PC-9 (cell line): Measurements from ENCODE around the gene RAB39A.

Source experiments
- EZH2 ChIP-seq: fragments of 200-600 bp; sonication (generic); IDR thresholded peaks from 2 replicates; pipeline ENCODE4 v1.8.0; 2017; ENCODE audit warnings: antibody characterized with exemption, low read depth
- TF ChIP-seq, protein P1 (sequence below): fragments of 200-600 bp; sonication (generic); conservative IDR thresholded peaks from 2 replicates; pipeline ENCODE4 v1.6.1; 2017; ENCODE audit warnings: mixed run types, antibody characterized with exemption, mild to moderate bottlenecking, moderate library complexity

DNA sequence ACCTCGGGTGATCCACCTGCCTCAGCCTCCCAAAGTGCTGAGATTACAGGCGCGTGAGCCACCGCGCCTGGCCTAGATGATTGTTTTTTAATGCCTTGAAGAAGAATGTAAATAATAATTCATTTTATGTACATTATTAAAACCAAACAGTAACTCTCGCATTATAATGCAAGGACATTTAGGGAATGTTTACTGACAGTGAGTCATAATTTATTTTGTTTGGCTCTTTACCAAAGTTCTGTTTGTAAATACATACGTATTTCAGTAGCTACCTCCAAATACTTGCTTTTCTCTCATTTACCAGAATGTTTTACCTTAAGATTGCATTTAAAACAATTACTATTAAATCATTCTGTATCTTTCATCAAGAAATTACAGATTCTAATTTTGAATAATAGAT is 3.0 kb downstream of the RAB39A start:
- TF ChIP-seq EZH2 = no peak
- TF ChIP-seq, protein P1, sequence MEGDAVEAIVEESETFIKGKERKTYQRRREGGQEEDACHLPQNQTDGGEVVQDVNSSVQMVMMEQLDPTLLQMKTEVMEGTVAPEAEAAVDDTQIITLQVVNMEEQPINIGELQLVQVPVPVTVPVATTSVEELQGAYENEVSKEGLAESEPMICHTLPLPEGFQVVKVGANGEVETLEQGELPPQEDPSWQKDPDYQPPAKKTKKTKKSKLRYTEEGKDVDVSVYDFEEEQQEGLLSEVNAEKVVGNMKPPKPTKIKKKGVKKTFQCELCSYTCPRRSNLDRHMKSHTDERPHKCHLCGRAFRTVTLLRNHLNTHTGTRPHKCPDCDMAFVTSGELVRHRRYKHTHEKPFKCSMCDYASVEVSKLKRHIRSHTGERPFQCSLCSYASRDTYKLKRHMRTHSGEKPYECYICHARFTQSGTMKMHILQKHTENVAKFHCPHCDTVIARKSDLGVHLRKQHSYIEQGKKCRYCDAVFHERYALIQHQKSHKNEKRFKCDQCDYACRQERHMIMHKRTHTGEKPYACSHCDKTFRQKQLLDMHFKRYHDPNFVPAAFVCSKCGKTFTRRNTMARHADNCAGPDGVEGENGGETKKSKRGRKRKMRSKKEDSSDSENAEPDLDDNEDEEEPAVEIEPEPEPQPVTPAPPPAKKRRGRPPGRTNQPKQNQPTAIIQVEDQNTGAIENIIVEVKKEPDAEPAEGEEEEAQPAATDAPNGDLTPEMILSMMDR = no peak
